ENCODE measurements around the gene BCL7A.
"Not testable (repeated sequence)": the region's sequence is repeated elsewhere in the genome, so short reads cannot be mapped to it uniquely, and the experiment has no call there.

The BCL7A gene

GRCh38 chr12:122097584-122097926, 75.9 kb downstream of the BCL7A start:
- no peak for DNase-seq

DNA sequence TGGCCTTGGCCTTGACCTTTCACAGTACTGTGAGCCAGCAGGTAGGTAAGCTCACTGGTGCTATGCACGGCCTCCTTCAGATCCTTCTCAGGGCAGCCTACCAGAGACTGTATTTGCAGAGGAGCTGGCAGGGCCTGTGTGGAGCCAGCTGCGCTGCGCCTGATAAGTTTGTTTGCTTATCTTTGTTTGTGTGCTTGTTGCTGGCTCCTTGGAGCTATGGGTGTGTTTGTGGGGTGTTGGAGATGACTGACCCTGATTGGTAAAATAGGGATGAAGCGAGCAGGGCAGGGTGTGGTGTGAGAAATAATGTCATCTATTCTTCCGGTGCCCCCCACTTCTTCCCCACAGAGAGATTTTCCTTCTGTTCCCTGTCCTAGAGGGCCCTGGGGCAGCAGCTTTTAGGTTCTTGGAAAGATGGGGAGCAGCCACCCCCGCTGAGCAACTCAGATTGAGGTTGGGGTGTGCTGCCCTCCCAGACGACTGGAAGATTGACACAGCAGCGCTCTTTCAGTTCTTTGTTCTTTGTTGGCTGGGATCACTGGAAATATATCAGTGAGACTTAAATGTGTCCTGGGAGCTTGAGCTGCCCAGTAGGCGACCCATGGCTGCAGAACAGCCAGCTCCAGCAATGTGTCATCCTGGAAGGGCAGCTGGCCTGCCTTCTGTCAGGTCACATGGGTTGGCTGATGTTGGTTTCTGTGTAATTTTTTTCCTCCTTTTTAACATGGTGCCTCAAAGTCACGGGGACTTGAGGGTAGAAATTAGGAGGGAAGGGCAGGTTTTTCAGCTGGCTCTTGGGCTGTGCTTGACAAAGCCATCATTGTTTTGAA, 76.5 kb downstream of the BCL7A start:
- DNase-seq = no peak

GRCh38 chr12:122099280-122099749, 77.6 kb downstream of the BCL7A start:
- no peak for DNase-seq

GRCh38 chr12:122099856-122100255, 78.2 kb downstream of the BCL7A start:
- no peak for DNase-seq

DNA sequence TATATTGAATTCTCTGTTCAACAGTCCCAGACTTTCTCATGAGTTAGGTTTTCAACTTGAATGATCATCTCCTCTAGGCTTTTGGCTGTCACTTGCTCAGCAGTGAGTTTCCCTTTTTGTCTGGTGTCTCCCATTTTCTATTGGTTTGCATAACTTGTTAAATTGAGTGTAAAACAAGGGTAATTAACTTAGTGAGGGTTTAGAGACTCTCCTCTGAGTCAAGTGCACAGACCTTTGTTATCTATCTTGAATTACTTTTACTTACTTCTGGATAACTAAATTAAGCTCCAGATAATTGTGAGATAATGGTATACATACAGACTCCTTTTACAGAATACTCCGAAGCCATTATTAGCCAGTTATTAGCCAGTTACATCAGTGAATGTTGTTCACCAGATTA, 78.9 kb downstream of the BCL7A start:
- no peak for DNase-seq

GRCh38 chr12:122102331-122102730, 80.6 kb downstream of the BCL7A start:
- no peak for DNase-seq

- no peak for DNase-seq
Observed at GRCh38 chr12:122104844-122105243, 83.2 kb downstream of the BCL7A start.

- DNase-seq = not testable (repeated sequence)
Observed at GRCh38 chr12:122105496-122105895, 83.8 kb downstream of the BCL7A start.

DNA sequence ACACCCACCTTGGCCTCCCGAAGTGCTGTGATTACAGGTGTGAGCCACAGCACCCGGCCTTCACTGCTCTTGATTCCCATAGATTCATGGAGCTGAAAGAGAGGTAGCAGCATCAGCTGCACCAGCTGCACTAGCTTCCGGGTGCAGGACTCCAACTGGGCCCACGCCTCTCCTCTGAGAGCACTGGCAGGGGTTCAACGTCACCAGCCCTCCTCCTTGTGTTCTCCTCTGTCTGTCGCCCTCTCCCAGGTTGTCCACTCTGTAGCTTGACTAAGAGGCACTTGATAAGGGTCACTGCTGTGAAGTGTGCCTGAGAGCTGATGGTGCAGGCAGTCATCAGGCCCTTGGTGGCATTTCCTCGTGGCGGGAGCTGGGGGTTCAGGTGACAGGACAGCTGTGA, 85.2 kb downstream of the BCL7A start:
- no peak for DNase-seq

DNA sequence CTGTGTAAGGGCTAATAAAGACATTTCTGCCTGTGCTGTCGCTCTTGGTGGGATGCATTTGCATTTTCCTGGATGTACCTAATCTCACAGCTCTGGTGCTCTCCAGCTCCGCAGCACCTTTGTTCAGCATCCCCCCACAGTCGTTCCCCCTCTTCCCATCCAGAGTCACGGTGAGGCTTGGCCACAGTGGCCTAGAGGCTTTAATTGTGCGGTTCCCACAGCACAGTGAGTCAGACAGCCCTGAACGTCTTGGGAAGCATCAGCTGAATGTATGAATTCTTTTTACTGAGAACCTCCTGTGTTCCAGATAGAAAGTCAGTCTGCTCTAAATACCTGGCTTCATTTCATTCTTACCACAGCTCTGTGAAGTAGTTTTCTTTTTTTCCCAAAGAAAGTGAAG, 85.6 kb downstream of the BCL7A start:
- no peak for DNase-seq

GRCh38 chr12:122111089-122111641, 89.5 kb downstream of the BCL7A start:
- no peak for DNase-seq

All from NCI-H1930 (cell line).